ENCODE data around the gene HFM1. TPM values are rescaled to one million over a fixed set of nuclear protein-coding genes. Genes with fewer than 3 reads are reported as not detected.

Gene HFM1
- total RNA-seq, 1 donor from 2014 or later = 0.79 TPM

DNA sequence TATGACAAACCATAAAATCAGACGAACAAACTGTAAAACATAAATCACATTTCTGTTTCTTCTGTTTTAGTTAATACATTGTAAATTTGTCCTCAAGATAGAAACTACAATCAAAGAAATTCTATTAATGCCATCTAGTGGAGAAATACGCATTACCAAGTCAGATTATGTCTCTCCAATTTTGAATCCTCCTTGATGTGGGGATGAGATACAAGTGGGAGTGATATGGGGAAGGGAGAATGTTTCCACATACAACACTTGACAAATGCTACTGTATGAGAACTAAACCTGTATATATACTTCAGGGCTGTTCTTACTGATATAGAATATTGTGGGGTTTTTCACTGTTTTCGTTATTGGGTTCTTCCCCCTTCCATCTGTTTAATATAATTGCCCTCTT, 2.6 kb downstream of the HFM1 start:
- Histone ChIP-seq H3K27me3 (ENCODE audit: control insufficient read depth, insufficient read depth, low read length) (no peaks in the 10 kb centered on the region), H3K36me3 (ENCODE audit: control insufficient read depth, insufficient read depth, low read length) (no peaks in the 10 kb centered on the region), H3K4me3 (ENCODE audit: low read depth, low read length) (no peak overlapping the region)
- DNase-seq (ENCODE audit: low read depth) = no peak
- TF ChIP-seq, protein P1, sequence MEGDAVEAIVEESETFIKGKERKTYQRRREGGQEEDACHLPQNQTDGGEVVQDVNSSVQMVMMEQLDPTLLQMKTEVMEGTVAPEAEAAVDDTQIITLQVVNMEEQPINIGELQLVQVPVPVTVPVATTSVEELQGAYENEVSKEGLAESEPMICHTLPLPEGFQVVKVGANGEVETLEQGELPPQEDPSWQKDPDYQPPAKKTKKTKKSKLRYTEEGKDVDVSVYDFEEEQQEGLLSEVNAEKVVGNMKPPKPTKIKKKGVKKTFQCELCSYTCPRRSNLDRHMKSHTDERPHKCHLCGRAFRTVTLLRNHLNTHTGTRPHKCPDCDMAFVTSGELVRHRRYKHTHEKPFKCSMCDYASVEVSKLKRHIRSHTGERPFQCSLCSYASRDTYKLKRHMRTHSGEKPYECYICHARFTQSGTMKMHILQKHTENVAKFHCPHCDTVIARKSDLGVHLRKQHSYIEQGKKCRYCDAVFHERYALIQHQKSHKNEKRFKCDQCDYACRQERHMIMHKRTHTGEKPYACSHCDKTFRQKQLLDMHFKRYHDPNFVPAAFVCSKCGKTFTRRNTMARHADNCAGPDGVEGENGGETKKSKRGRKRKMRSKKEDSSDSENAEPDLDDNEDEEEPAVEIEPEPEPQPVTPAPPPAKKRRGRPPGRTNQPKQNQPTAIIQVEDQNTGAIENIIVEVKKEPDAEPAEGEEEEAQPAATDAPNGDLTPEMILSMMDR (IDR thresholded peaks at IDR 0.05; ENCODE audit: insufficient read depth, low read length, poor library complexity, severe bottlenecking) = peak; percentile 46

DNA sequence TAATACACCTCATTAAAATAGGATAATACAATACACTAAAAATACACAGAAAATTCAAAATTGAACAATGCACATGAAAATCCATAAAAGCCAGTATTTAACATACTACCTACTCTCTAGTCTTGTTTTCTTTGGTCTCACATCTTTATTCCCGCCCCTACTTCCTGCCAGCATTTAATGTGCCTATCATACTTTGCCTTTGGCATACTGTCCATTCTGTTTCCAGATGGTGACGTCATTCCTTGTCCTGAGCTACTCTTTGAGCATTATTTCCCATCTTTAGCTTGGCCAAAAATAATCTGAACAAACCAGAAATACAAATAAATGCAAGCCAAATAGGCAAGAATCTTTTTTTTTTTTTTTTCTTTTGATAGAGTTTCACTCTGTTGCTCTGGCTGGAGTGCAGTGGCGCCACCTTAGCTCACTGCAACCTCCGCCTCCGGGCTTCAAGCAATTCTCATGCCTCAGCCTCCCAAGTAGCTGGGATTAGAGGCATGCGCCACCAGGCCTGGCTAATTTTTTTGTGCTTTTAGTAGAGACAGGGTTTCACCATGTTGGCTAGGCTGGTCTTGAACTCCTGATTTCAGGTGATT, 4.4 kb downstream of the HFM1 start:
- TF ChIP-seq, protein P1 (IDR thresholded peaks at IDR 0.05; ENCODE audit: insufficient read depth, low read length, poor library complexity, severe bottlenecking) = no peak
- DNase-seq (ENCODE audit: low read depth) = no peak
- H3K4me3 ChIP-seq (ENCODE audit: low read depth, low read length) = no peak overlapping the region
- H3K27me3 ChIP-seq (ENCODE audit: control insufficient read depth, insufficient read depth, low read length) = no peaks in the 10 kb centered on the region
- no peaks in the 10 kb centered on the region for H3K36me3 ChIP-seq (ENCODE audit: control insufficient read depth, insufficient read depth, low read length)

DNA sequence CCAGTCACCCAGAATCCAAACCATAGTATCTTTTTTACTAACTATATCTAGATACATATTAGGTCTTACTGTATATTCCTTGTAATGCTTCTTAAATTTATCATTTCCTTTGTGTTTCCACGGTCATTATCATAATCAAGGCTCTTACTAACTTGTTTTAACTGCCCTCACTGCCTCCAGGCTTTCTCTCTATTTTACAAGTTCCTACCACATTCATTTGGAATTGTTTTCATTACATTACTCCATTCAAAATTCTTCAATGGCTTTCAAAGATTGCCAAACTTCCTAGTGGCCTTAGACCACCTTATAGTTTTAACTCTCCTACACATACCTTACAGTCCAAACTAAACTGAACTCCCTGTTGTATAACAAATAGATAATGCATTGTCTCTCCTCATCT, 6.3 kb downstream of the HFM1 start:
- TF ChIP-seq, protein P1 (IDR thresholded peaks at IDR 0.05; ENCODE audit: insufficient read depth, low read length, poor library complexity, severe bottlenecking) = no peak
- H3K27me3 ChIP-seq (ENCODE audit: control insufficient read depth, insufficient read depth, low read length) = no peaks in the 10 kb centered on the region

DNA sequence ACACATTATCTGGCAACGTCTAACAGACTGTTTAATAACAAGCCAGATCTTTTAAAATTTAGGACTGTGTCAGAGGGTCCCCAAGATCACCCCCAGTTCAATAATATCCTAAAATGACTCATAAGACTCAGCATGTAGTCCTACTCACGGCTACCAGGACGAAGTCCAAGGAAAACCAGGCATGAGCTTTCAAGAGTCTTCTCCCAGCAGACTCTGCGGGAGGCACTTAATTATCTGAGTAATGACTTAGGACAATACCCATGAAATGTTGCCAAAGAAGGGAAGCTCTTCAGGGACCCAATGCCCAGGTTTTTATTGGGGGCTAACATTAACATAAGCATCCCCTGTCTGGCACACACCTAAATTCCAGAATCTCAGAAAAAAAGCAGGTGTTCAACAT, 7.0 kb downstream of the HFM1 start:
- Histone ChIP-seq H3K4me3 (ENCODE audit: low read depth, low read length) (no peak overlapping the region), H3K27me3 (ENCODE audit: control insufficient read depth, insufficient read depth, low read length) (no peaks in the 10 kb centered on the region), H3K36me3 (ENCODE audit: control insufficient read depth, insufficient read depth, low read length) (no peaks in the 10 kb centered on the region)
- DNase-seq (ENCODE audit: low read depth) = no peak
- TF ChIP-seq, protein P1 (IDR thresholded peaks at IDR 0.05; ENCODE audit: insufficient read depth, low read length, poor library complexity, severe bottlenecking) = no peak

More for the DNA sequence above, 6.3 kb downstream of the HFM1 start:
- no peak for DNase-seq (ENCODE audit: low read depth)
- Histone ChIP-seq H3K4me3 (ENCODE audit: low read depth, low read length) (no peak overlapping the region), H3K36me3 (ENCODE audit: control insufficient read depth, insufficient read depth, low read length) (no peaks in the 10 kb centered on the region)

DNA sequence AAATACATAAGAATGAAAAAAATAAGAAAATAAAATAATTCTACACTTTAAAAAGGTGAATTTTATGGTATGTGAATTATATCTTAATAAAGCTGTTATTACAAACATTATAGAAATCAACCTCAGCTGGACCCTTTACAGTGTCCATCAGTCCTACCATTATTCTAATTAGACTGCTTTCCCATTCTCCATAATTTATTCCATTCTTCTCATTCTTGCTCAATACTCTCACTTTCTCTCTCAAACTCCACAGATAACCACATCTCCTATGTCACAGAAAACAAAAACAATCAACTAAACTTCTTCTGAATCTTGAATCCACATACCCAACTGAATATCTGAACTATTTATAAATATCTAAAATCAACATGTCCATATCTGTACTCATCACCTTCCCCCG, 11.6 kb downstream of the HFM1 start:
- H3K27me3 ChIP-seq (ENCODE audit: control insufficient read depth, insufficient read depth, low read length) = no peaks in the 10 kb centered on the region
- H3K4me3 ChIP-seq (ENCODE audit: low read depth, low read length) = no peak overlapping the region
- TF ChIP-seq, protein P1 (IDR thresholded peaks at IDR 0.05; ENCODE audit: insufficient read depth, low read length, poor library complexity, severe bottlenecking) = no peak
- H3K36me3 ChIP-seq (ENCODE audit: control insufficient read depth, insufficient read depth, low read length) = no peaks in the 10 kb centered on the region
- no peak for DNase-seq (ENCODE audit: low read depth)

DNA sequence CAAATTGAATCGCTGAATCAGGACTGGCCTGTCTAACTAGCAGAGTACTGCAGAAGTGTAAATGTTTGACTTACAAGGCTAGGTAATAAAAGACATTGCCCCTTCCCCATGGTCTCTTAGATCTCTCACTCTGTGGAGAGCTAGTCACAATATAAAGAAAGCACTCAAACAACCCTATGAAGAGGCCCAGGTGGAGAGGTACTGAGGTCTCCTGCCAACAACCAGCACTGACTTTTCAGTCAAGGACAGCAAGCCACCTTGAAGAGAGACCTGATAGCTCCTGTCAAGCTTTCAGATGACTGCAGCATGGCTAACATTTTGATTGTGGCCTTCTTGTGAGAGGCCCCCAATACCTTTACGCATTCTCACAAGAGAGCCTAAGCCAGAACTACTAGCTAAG, 18.5 kb downstream of the HFM1 start:
- no peaks in the 10 kb centered on the region for H3K36me3 ChIP-seq (ENCODE audit: control insufficient read depth, insufficient read depth, low read length)
- H3K27me3 ChIP-seq (ENCODE audit: control insufficient read depth, insufficient read depth, low read length) = no peaks in the 10 kb centered on the region
- H3K4me3 ChIP-seq (ENCODE audit: low read depth, low read length) = no peak overlapping the region
- TF ChIP-seq, protein P1 (IDR thresholded peaks at IDR 0.05; ENCODE audit: insufficient read depth, low read length, poor library complexity, severe bottlenecking) = no peak
- no peak for DNase-seq (ENCODE audit: low read depth)
